Activated B cell treated with CpG ODN at 0.5 μM for 24 hours (primary cell): ENCODE measurements around the gene PFKFB4. TPM values are rescaled to one million over a fixed set of nuclear protein-coding genes. Genes with fewer than 3 reads are reported as not detected.

Experiments used
- ATAC-seq: fragments of 200-7000 bp; cut with Tn5 transposase; one replicate; pipeline ENCODE4 v1.10.0; 2021; ENCODE audit warnings: low read depth, mild to moderate bottlenecking, moderate library complexity
- CTCF ChIA-PET: fragments of 350-600 bp; sonication (Branson Sonifier 250); formaldehyde crosslinking; loops from one replicate; lab custom pipeline; 2021; ENCODE audit warnings: antibody characterized with exemption; lab: Charles Lee
- POLR2A ChIA-PET: fragments of 350-600 bp; sonication (Branson Sonifier 250); formaldehyde crosslinking; loops from one replicate; lab custom pipeline; 2021; ENCODE audit warnings: antibody characterized with exemption; lab: Charles Lee
- DNase-seq: peaks from one replicate; pipeline ENCODE4 v3.0.0; 2022
- H3K27ac Mint-ChIP-seq: one replicate; pipeline ENCODE4 v1.8.0; 2020; ENCODE audit warnings: mixed read lengths
- H3K27me3 Mint-ChIP-seq: one replicate; pipeline ENCODE4 v1.8.0; 2021; ENCODE audit warnings: mixed read lengths
- H3K36me3 Mint-ChIP-seq: one replicate; pipeline ENCODE4 v1.8.0; 2021; ENCODE audit warnings: low read depth, mixed read lengths
- H3K4me1 Mint-ChIP-seq: one replicate; pipeline ENCODE4 v1.8.0; 2021; ENCODE audit warnings: mixed read lengths
- H3K4me3 Mint-ChIP-seq: one replicate; pipeline ENCODE4 v1.8.0; 2020; ENCODE audit warnings: mild to moderate bottlenecking, mixed read lengths
- H3K9me3 Mint-ChIP-seq: one replicate; pipeline ENCODE4 v1.8.0; 2020; ENCODE audit warnings: mixed read lengths
- intact Hi-C: fragments of 100-400 bp; cut with micrococcal nuclease; formaldehyde crosslinking; loops from one replicate; pipeline ENCODE4 v1.15.1; 2024
- total RNA-seq: library from RNA; stranded (reverse); gene quantifications from 2 replicates; pipeline ENCODE4 v1.2.3, GENCODE V29; 2022
- TF ChIP-seq, protein P1 (sequence below): fragments of 200-600 bp; IDR thresholded peaks from one replicate; pipeline ENCODE4 v1.8.0; 2022; ENCODE audit warnings: antibody characterized with exemption, mild to moderate bottlenecking

The PFKFB4 gene
- total RNA-seq, 1 donor from 2014 or later: 3.2 TPM

DNA sequence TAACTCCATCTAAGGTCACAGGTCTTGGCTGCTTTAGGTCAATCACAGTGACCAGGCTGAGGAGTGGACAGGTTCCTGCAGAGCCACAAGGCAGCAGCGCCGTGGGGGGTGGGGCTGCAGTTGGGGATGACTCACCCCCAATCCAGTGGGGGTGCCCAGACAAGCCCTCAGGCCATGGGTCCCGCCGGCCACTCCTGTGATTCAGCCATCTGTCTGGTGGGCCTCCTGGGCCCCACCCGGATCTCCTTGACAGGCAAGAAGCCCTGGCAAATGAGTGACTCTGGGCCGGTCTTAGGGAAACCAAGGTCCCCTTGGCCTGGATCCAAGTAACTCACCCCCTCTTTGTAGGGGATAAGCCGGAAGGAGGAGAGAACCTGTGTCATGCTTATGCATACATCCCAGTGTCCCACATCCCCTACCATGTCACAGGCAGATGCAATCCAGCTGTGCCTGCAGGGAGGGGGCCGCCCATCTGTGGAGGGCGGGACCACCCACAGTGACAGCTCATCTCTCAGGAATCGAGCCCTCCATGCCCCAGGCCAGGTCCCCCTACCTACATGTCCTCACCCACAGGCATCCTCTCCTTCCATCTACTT lies 39.0 kb upstream of the PFKFB4 start:
- Mint-ChIP-seq H3K27me3 (peaks cover 23% of the 10 kb centered on the region), H3K9me3 (no peaks in the 10 kb centered on the region), H3K4me3 (no peak overlapping the region), H3K4me1 (peaks cover 14% of the 10 kb centered on the region), H3K36me3 (peaks cover 33% of the 10 kb centered on the region), H3K27ac (no peak overlapping the region)
- TF ChIP-seq, protein P1, sequence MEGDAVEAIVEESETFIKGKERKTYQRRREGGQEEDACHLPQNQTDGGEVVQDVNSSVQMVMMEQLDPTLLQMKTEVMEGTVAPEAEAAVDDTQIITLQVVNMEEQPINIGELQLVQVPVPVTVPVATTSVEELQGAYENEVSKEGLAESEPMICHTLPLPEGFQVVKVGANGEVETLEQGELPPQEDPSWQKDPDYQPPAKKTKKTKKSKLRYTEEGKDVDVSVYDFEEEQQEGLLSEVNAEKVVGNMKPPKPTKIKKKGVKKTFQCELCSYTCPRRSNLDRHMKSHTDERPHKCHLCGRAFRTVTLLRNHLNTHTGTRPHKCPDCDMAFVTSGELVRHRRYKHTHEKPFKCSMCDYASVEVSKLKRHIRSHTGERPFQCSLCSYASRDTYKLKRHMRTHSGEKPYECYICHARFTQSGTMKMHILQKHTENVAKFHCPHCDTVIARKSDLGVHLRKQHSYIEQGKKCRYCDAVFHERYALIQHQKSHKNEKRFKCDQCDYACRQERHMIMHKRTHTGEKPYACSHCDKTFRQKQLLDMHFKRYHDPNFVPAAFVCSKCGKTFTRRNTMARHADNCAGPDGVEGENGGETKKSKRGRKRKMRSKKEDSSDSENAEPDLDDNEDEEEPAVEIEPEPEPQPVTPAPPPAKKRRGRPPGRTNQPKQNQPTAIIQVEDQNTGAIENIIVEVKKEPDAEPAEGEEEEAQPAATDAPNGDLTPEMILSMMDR: no peak
- peak; percentile 18 for ATAC-seq
- intact Hi-C loops: no loop called here
- CTCF ChIA-PET: no interaction called here
- no peak for DNase-seq
- POLR2A ChIA-PET: no interaction called here

DNA sequence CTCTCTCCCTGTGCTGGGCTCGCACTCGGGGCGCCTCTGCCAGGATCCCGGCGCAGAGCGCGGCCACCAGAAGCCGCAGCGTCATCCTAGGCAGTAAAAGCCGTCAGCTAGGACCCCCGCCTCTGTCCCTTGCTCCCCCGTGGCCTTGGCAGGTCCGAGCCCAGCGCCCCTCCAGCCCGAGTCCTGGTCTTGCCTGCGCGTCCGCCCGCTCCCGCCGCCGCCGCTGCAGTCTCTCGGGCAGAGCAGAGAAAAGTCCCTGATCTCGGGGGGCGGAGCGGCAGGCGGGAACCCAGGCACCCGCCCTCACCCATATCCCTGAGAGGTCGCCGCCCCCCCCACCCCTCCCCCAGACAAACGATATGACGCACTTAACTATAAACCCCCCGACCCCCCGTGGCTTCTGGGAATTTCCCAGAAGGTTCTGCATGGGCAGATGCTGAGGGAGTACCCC lies 38.5 kb upstream of the PFKFB4 start, which contains the start of gene COL7A1:
COL7A1 (minus strand) TSS at position 255 of the 451 bp plus-strand sequence; CDS start at position 85, 170 bp downstream.
- intact Hi-C loops: no loop called here
- ATAC-seq: peak; percentile 66

DNA sequence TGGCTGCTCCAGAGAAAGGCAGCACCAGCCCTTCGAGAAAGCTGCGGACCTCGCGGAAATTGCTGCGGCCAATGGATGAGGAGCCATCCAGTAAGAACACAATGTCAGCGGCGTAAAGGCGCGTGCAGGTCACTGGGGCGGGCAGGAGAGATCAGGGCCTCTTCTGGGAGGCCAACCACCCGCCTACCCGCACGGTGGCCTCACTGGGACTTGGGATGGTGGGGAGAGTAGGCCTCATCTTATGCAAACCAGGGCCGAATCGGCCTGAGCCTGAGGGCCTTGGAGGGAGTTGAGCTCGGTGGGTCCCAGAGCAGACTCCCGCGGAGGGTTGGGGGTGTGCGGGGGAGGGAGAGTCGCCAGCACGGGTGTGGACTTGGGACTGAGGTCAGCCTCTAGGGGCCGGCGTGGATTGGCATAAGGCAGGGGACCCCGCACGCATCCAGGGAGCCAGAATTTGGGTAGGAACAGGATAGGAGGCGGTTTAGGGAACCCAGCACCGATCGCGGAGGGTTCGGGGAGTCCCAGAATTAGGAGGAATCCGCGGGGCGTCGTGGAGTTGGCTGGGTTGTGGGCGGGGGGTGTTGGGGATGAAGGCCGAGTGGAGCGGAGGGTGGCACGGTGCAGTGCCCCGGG lies 37.9 kb upstream of the PFKFB4 start:
- peaks cover 14% of the 10 kb centered on the region for H3K4me1 Mint-ChIP-seq
- TF ChIP-seq, protein P1: no peak
- H3K27ac Mint-ChIP-seq: no peak overlapping the region
- no peaks in the 10 kb centered on the region for H3K9me3 Mint-ChIP-seq
- CTCF ChIA-PET: no interaction called here
- peaks cover 28% of the 10 kb centered on the region for H3K27me3 Mint-ChIP-seq
- DNase-seq (no peak), ATAC-seq (no peak)
- peaks cover 23% of the 10 kb centered on the region for H3K36me3 Mint-ChIP-seq
- peak overlapping the region; percentile 57 for H3K4me3 Mint-ChIP-seq
- POLR2A ChIA-PET: no interaction called here
- intact Hi-C loops: no loop called here

More for the DNA sequence above, 38.5 kb upstream of the PFKFB4 start, which contains the start of gene COL7A1:
- Mint-ChIP-seq H3K9me3 (no peaks in the 10 kb centered on the region), H3K27ac (no peak within 1 kb of the TSS), H3K4me1 (peaks cover 14% of the 10 kb centered on the region), H3K27me3 (peaks cover 23% of the 10 kb centered on the region), H3K36me3 (peaks cover 27% of the 10 kb centered on the region), H3K4me3 (peak within 1 kb of the TSS; percentile 57)
- TF ChIP-seq, protein P1: no peak
- no peak for DNase-seq
- CTCF ChIA-PET: no interaction called here
- POLR2A ChIA-PET: no interaction called here

DNA sequence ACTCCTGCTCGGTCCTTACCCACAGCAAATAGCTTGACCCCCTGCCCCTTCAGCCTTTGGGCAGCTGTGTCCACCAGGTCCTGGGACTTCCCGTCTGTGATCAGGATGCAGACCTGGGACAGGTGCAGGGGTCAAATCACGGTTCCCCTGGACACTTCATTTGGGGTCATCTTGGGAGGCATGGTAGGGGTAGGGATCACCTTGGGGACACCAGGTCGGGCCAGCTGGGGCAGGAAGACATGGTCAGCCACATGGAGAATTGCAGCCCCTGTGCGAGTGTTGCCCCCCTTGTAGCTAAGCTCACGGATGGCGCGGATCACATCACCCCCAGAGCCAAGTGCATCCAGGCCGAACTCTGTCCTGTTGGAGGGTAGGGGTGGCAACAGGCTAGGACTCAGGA lies 36.7 kb upstream of the PFKFB4 start:
- Mint-ChIP-seq H3K4me3 (no peak overlapping the region), H3K27ac (no peak overlapping the region), H3K27me3 (peaks cover 36% of the 10 kb centered on the region), H3K4me1 (peaks cover 14% of the 10 kb centered on the region), H3K9me3 (no peaks in the 10 kb centered on the region), H3K36me3 (peaks cover 11% of the 10 kb centered on the region)
- ATAC-seq (no peak), DNase-seq (no peak)
- intact Hi-C loops: no loop called here
- CTCF ChIA-PET: no interaction called here
- POLR2A ChIA-PET: interaction anchor here (0.6 kb wide), 1 partner anchor 9 kb away, joined by 3 read pairs; no protein-coding TSS in a partner anchor
- TF ChIP-seq, protein P1: no peak

DNA sequence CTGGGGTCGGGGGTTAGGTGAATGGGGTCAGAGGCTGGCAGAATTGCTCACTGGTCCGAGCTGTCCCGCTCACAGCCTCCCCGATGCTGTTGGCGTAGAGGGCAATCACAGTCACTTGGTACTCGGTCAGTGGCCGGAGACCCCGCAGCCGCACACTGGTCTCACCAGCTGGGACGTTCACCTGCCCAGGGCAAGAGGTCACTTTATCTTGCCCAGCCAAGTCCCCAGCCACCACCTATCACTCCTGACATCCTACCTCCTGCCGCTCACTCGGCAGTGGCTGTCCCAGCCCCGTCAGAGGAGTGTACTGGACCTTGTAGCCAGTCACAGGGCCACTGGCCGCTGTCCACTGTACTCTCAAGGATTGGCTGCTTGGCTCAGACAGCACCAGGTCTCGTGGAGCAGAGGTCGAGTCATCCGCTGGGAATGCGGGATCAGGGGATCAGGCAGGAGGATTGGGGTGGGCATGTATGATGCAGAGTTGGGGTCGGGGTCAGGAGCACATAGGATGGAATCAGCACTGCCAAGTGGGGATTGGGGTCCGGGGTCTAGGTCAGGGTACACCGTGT lies 36.0 kb upstream of the PFKFB4 start:
- no peak for ATAC-seq
- H3K36me3 Mint-ChIP-seq: peaks cover 6% of the 10 kb centered on the region
- H3K9me3 Mint-ChIP-seq: no peaks in the 10 kb centered on the region

More for the DNA sequence above, 36.0 kb upstream of the PFKFB4 start:
- H3K27me3 Mint-ChIP-seq: peaks cover 41% of the 10 kb centered on the region
- intact Hi-C loops: no loop called here
- peaks cover 14% of the 10 kb centered on the region for H3K4me1 Mint-ChIP-seq
- no peak for DNase-seq
- no peak overlapping the region for H3K27ac Mint-ChIP-seq
- POLR2A ChIA-PET: no interaction called here
- H3K4me3 Mint-ChIP-seq: no peak overlapping the region
- TF ChIP-seq, protein P1: no peak
- CTCF ChIA-PET: no interaction called here
